HepG2 (cell line): ENCODE measurements around the gene RASL12. TPM values are rescaled to one million over a fixed set of nuclear protein-coding genes. Genes with fewer than 3 reads are reported as not detected.

ENCODE experiments used
- ATAC-seq: fragments of 200-7000 bp; cut with Tn5 transposase; 3 replicates; pipeline ENCODE4 v1.9.1; 2020; ENCODE audit warnings: mild to moderate bottlenecking, moderate library complexity
- BruUV-seq: library from RNA; stranded (reverse); fragments of 400-500 nt; replicated peaks from 2 replicates; lab custom pipeline; 2021; lab: Mats Ljungman, UMichigan
- CTCF ChIA-PET: fragments of 300-600 bp; formaldehyde crosslinking; extraction: SDS; loops from one replicate; lab custom pipeline; 2021; ENCODE audit warnings: low total read pairs, inconsistent platforms, low intra/inter-chr PET ratio; lab: Yijun Ruan, JAX
- POLR2A ChIA-PET: fragments of 350-600 bp; sonication (Branson Sonifier 250); formaldehyde crosslinking; loops from one replicate; lab custom pipeline; 2020; ENCODE audit warnings: antibody characterized with exemption, inconsistent platforms; lab: Yijun Ruan, JAX
- DNase-seq: peaks from one replicate; pipeline ENCODE4 v3.0.0-alpha.2; 2015; ENCODE audit warnings: low spot score
- FAIRE-seq: peaks from 3 replicates; lab custom pipeline; 2011; peaks lifted over from hg19 to GRCh38; lab: Jason Lieb, UNC
- H2AFZ ChIP-seq: one replicate; pipeline ENCODE4 v1.6.1; 2011; ENCODE audit warnings: low read length, inconsistent platforms
- H3K27ac ChIP-seq: fragments of 300-600 bp; 3 replicates; pipeline ENCODE4 v1.8.0; 2011; ENCODE audit warnings: mixed run types, mild to moderate bottlenecking, mixed read lengths, low read length, inconsistent platforms; ENCODE audit not compliant: insufficient read depth; ENCODE audit errors: extremely low read length
- H3K27me3 ChIP-seq, 2 experiments: fragments of 200-600 bp in 1 of 2; 2 replicates in 1 of 2; 3 replicates in 1 of 2; pipeline versions ENCODE4 v1.6.0 to v1.8.0; 2011; ENCODE audit warnings: low read length in 2 of 2, mild to moderate bottlenecking in 2 of 2, moderate library complexity in 2 of 2, inconsistent platforms in 1 of 2; ENCODE audit not compliant: insufficient read depth in 2 of 2, control insufficient read depth in 1 of 2
- H3K36me3 ChIP-seq, 2 experiments: fragments of 200-600 bp in 1 of 2; replicated peaks in 1 of 2; 2 replicates in 1 of 2; 3 replicates in 1 of 2; pipeline versions ENCODE4 v1.5.1 to v1.8.0; 2011; ENCODE audit warnings: low read length in 2 of 2, inconsistent platforms in 1 of 2; ENCODE audit not compliant: insufficient read depth in 2 of 2, control insufficient read depth in 1 of 2
- H3K4me1 ChIP-seq: 2 replicates; pipeline ENCODE4 v1.5.1; 2012; ENCODE audit warnings: low read length, inconsistent platforms; ENCODE audit not compliant: insufficient read depth
- H3K4me2 ChIP-seq: 2 replicates; pipeline ENCODE4 v1.6.0; 2011; ENCODE audit warnings: low read depth, low read length, inconsistent platforms
- H3K4me3 ChIP-seq, 3 experiments: fragments of 200-600 bp in 1 of 3; sonication (generic), shearing (Covaris generic) in 1 of 3; replicated peaks in 1 of 3; 2 replicates each; pipeline ENCODE4 v1.5.1; 2011 to 2016; ENCODE audit warnings: low read length in 3 of 3, inconsistent platforms in 2 of 3, low read depth in 2 of 3, mild to moderate bottlenecking in 2 of 3, control low read depth in 1 of 3, mixed read lengths in 1 of 3; ENCODE audit not compliant: insufficient read depth in 1 of 3
- H3K79me2 ChIP-seq: one replicate; pipeline ENCODE4 v1.6.1; 2011; ENCODE audit warnings: low read length, inconsistent platforms; ENCODE audit not compliant: insufficient read depth
- H3K9ac ChIP-seq: 2 replicates; pipeline ENCODE4 v1.6.0; 2011; ENCODE audit warnings: mild to moderate bottlenecking, low read depth, low read length, inconsistent platforms; ENCODE audit not compliant: insufficient read depth
- H3K9me3 ChIP-seq: 2 replicates; pipeline ENCODE4 v1.5.1; 2012; ENCODE audit warnings: mild to moderate bottlenecking, low read length
- H4K20me1 ChIP-seq: 2 replicates; pipeline ENCODE4 v1.6.0; 2011; ENCODE audit warnings: inconsistent platforms, mild to moderate bottlenecking, low read length, moderate library complexity; ENCODE audit not compliant: insufficient read depth
- ARNT ChIP-seq: fragments of 450-650 bp; IDR thresholded peaks from 2 replicates; pipeline ENCODE4 v1.6.1; 2017
- ERF ChIP-seq: IDR thresholded peaks from 2 replicates; pipeline ENCODE4 v1.6.1; 2018; ENCODE audit warnings: missing biosample characterization, missing genetic modification reagents
- GPN1 ChIP-seq: sonication (generic); formaldehyde crosslinking; IDR thresholded peaks from 2 replicates; pipeline ENCODE4 v1.5.1; 2020; ENCODE audit warnings: missing genetic modification reagents, borderline replicate concordance
- NFKBIZ ChIP-seq: IDR thresholded peaks from 2 replicates; pipeline ENCODE4 v1.6.1; 2018; ENCODE audit warnings: missing genetic modification reagents, missing compliant biosample characterization
- ZFP37 ChIP-seq: sonication (generic); formaldehyde crosslinking; IDR thresholded peaks from 2 replicates; pipeline ENCODE4 v1.4.0; 2020; ENCODE audit warnings: missing genetic modification reagents, borderline replicate concordance
- WGBS: methylation state at CpG from one replicate; pipeline ENCODE4 v1.1.6; 2017; ENCODE audit warnings: low lambda C conversion rate; 5-methylcytosine and 5-hydroxymethylcytosine counted together
- in situ Hi-C: cut with HindIII; loops from 2 replicates; pipeline ENCODE4 v1.10.0; 2017; ENCODE audit warnings: low pct_unique_long_range_greater_than_20kb; ENCODE audit not compliant: extremely low pct_ligation_motif_present
- intact Hi-C: fragments of 100-400 bp; cut with micrococcal nuclease; formaldehyde crosslinking; loops from one replicate; pipeline ENCODE4 v1.10.0; 2022; ENCODE audit not compliant: unreplicated experiment
- polyA plus RNA-seq, 8 experiments: library from polyadenylated mRNA; depleted of rRNA in 3 of 8; stranded (reverse) in 7 of 8; unstranded in 1 of 8; fragments of >200 nt; fragmentation: Illumina TruSeq in 4 of 8; extraction: Trizol in 4 of 8; gene quantifications; 2 replicates each; pipeline versions ENCODE4 v1.2.1 to v1.2.3, GENCODE V29; 2011 to 2016; ENCODE audit warnings: low read depth in 4 of 8, missing spikeins in 1 of 8, mixed read lengths in 1 of 8; ENCODE audit not compliant: insufficient read depth in 1 of 8
- total RNA-seq, 5 experiments: library from RNA; depleted of rRNA; stranded (reverse); fragments of >200 nt; fragmentation: Illumina TruSeq; extraction: Trizol; gene quantifications; 2 replicates each; pipeline ENCODE4 v1.2.3, GENCODE V29; 2016; ENCODE audit warnings: low read depth in 1 of 5
- TF ChIP-seq, protein P1 (sequence below): sonication (generic); formaldehyde crosslinking; IDR thresholded peaks from 2 replicates; pipeline ENCODE4 v1.5.1; 2020; ENCODE audit warnings: missing genetic modification reagents, mild to moderate bottlenecking, borderline replicate concordance
- TF ChIP-seq, protein P2 (sequence below): sonication (generic); formaldehyde crosslinking; IDR thresholded peaks from 2 replicates; pipeline ENCODE4 v1.4.0; 2020; ENCODE audit warnings: missing genetic modification reagents, borderline replicate concordance

RASL12 gene
- total and polyA plus RNA-seq, 2 of the 13 experiments (the other 11 are each of a cell fraction or from before 2014, with no cell fraction given) = 0.16 to 0.55 TPM

DNA sequence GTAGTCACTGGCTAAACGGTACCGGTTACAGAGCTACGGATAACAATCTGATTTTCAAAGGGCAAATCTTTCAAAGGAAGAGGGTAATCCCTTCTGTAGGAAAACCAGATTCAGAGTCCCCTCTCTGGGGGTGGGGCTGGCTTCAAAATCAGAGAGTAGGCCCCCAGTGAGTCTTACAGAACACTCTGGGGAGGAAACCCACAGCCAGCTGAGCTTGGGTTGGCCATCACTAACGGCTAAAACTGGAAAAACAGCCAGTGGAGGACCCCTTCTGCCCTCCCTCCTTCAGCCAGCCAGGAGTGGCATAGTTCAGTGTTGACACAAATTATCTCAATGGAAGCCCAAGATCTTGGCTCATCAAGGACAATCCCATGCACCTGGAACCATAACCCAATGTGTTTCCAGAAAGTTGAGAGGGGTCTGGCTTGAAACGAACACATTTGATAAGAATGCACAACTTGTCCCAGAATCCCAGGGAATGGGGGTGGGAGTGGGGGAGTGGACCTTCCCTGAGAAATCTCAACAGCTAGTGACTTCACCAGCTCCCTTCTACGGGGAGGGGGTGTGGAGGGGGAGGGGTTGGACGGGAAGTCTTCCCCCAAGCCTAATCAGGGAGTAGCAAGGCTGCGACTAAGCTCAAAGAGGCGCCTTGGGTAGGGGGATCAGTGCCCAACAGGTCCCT is 1.0 kb downstream of the RASL12 start:
- FAIRE-seq (no peak), DNase-seq (no peak), ATAC-seq (no peak)
- BruUV-seq = no TSS peak
- TF ChIP-seq ZFP37 (CRISPR knock-in tag) (no peak), NFKBIZ (no peak), GPN1 (CRISPR knock-in tag) (no peak), ARNT (no peak), ERF (CRISPR knock-in tag) (no peak)
- TF ChIP-seq, protein P1, sequence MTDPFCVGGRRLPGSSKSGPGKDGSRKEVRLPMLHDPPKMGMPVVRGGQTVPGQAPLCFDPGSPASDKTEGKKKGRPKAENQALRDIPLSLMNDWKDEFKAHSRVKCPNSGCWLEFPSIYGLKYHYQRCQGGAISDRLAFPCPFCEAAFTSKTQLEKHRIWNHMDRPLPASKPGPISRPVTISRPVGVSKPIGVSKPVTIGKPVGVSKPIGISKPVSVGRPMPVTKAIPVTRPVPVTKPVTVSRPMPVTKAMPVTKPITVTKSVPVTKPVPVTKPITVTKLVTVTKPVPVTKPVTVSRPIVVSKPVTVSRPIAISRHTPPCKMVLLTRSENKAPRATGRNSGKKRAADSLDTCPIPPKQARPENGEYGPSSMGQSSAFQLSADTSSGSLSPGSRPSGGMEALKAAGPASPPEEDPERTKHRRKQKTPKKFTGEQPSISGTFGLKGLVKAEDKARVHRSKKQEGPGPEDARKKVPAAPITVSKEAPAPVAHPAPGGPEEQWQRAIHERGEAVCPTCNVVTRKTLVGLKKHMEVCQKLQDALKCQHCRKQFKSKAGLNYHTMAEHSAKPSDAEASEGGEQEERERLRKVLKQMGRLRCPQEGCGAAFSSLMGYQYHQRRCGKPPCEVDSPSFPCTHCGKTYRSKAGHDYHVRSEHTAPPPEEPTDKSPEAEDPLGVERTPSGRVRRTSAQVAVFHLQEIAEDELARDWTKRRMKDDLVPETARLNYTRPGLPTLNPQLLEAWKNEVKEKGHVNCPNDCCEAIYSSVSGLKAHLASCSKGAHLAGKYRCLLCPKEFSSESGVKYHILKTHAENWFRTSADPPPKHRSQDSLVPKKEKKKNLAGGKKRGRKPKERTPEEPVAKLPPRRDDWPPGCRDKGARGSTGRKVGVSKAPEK (CRISPR knock-in tag) = no peak
- TF ChIP-seq, protein P2, sequence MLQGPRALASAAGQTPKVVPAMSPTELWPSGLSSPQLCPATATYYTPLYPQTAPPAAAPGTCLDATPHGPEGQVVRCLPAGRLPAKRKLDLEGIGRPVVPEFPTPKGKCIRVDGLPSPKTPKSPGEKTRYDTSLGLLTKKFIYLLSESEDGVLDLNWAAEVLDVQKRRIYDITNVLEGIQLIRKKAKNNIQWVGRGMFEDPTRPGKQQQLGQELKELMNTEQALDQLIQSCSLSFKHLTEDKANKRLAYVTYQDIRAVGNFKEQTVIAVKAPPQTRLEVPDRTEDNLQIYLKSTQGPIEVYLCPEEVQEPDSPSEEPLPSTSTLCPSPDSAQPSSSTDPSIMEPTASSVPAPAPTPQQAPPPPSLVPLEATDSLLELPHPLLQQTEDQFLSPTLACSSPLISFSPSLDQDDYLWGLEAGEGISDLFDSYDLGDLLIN = no peak
- peaks cover 1 to 23% of the 10 kb centered on the region in 2 experiments; a peak in 4 of 5 replicates for H3K27me3 ChIP-seq
- no peak overlapping the region for H3K9ac ChIP-seq
- H3K36me3 ChIP-seq = no peaks in the 10 kb centered on the region
- H3K4me3 ChIP-seq = no peak overlapping the region
- no peak overlapping the region for H3K4me2 ChIP-seq
- 39% methylated on average over 9 of the region's 9 CpGs for WGBS
- no peaks in the 10 kb centered on the region for H4K20me1 ChIP-seq
- in situ Hi-C loops = no loop called here
- peaks cover 44% of the 10 kb centered on the region for H3K4me1 ChIP-seq
- H3K9me3 ChIP-seq = no peaks in the 10 kb centered on the region
- H3K27ac ChIP-seq = no peak overlapping the region
- ChIA-PET CTCF (no interaction called here), POLR2A (no interaction called here)
- H2AFZ ChIP-seq = no peak overlapping the region
- intact Hi-C loops = no loop called here
- no peaks in the 10 kb centered on the region for H3K79me2 ChIP-seq
